ENCODE measurements around the gene ADGRV1. TPM values are rescaled to one million over a fixed set of nuclear protein-coding genes. Genes with fewer than 3 reads are reported as not detected.

ADGRV1 gene
- total RNA-seq, 4 donors from 2014 or later: 0.39 to 1.9 (median 1.00) TPM

Other genes starting within 250 kb of the ADGRV1 start
- gene CETN3, start 149.0 kb upstream of the ADGRV1 start, total RNA-seq: 10 to 100 TPM in 3 of 4 donors, 1 to 10 TPM in 1; 7.8 to 12.9 (median 10.7) TPM
- 10 to 100 TPM in 1 of 4 donors, 1 to 10 TPM in 3; 8.2 to 10.5 (median 8.8) TPM for gene MBLAC2, start 84.0 kb upstream of the ADGRV1 start, total RNA-seq
- 1 to 10 TPM; 2.7 to 7.2 (median 4.9) TPM for gene POLR3G, start 83.9 kb upstream of the ADGRV1 start, total RNA-seq
- gene LYSMD3, start 29.2 kb upstream of the ADGRV1 start, total RNA-seq: 10 to 100 TPM; 12.4 to 16.0 (median 14.4) TPM

Measured in tibial nerve (tissue), 4 donors.